IMR-90 (cell line): ENCODE results near the gene SIPA1L3. TPM values are rescaled to one million over a fixed set of nuclear protein-coding genes. Genes with fewer than 3 reads are reported as not detected.

Experiments used
- ATAC-seq: fragments of 200-7000 bp; cut with Tn5 transposase; 2 replicates; pipeline ENCODE4 v1.9.1; 2020; ENCODE audit warnings: low read depth, mild to moderate bottlenecking, moderate library complexity
- BruUV-seq: library from RNA; stranded (reverse); fragments of 400-500 nt; replicated peaks from 2 replicates; lab custom pipeline; 2021; lab: Mats Ljungman, UMichigan
- CTCF ChIA-PET: fragments of 300-600 bp; formaldehyde crosslinking; extraction: SDS; loops from one replicate; lab custom pipeline; 2021; ENCODE audit warnings: antibody characterized with exemption; lab: Yijun Ruan, JAX
- POLR2A ChIA-PET: fragments of 300-600 bp; sonication (Branson Sonifier 250); formaldehyde crosslinking; loops from one replicate; lab custom pipeline; 2022; ENCODE audit warnings: antibody characterized with exemption; ENCODE audit not compliant: unreplicated experiment; lab: Charles Lee
- DNase-seq: peaks from one replicate; pipeline ENCODE4 v3.0.0; 2013
- H2AFZ ChIP-seq: replicated peaks from 2 replicates; pipeline ENCODE3; 2013; ENCODE audit warnings: low read length, mild to moderate bottlenecking; ENCODE audit not compliant: poor library complexity
- H2AK5ac ChIP-seq: 2 replicates; pipeline ENCODE4 v1.6.1; 2013; ENCODE audit warnings: low read depth, low read length, inconsistent platforms
- H2AK9ac ChIP-seq: replicated peaks from 2 replicates; pipeline ENCODE3; 2013; ENCODE audit warnings: mild to moderate bottlenecking, low read depth, low read length, moderate library complexity; ENCODE audit not compliant: poor library complexity
- H2BK120ac ChIP-seq: 2 replicates; pipeline ENCODE4 v1.6.1; 2013; ENCODE audit warnings: low read depth, low read length, inconsistent platforms
- H2BK15ac ChIP-seq: 3 replicates; pipeline ENCODE4 v1.6.1; 2013; ENCODE audit warnings: low read depth, low read length, inconsistent platforms
- H2BK20ac ChIP-seq: 2 replicates; pipeline ENCODE4 v1.6.1; 2013; ENCODE audit warnings: low read depth, mild to moderate bottlenecking, inconsistent platforms, low read length, moderate library complexity
- H2BK5ac ChIP-seq: 2 replicates; pipeline ENCODE4 v1.6.1; 2013; ENCODE audit warnings: mild to moderate bottlenecking, low read depth, low read length, inconsistent platforms; ENCODE audit not compliant: poor library complexity, severe bottlenecking
- H3K14ac ChIP-seq: replicated peaks from 2 replicates; pipeline ENCODE4 v1.6.1; 2013; ENCODE audit warnings: low read depth, low read length, inconsistent platforms
- H3K18ac ChIP-seq: 2 replicates; pipeline ENCODE4 v1.6.1; 2013; ENCODE audit warnings: low read depth, low read length, control low read depth
- H3K23ac ChIP-seq: 2 replicates; pipeline ENCODE4 v1.6.1; 2013; ENCODE audit warnings: low read depth, low read length, inconsistent platforms
- H3K27ac ChIP-seq: 2 replicates; pipeline ENCODE4 v1.5.1; 2013; ENCODE audit warnings: mild to moderate bottlenecking, control low read depth, low read length; ENCODE audit not compliant: insufficient read depth
- H3K27me3 ChIP-seq: 2 replicates; pipeline ENCODE4 v1.6.1; 2013; ENCODE audit warnings: low read length; ENCODE audit not compliant: control insufficient read depth, insufficient read depth
- H3K36me3 ChIP-seq: 2 replicates; pipeline ENCODE4 v1.6.1; 2013; ENCODE audit warnings: low read length, mixed read lengths; ENCODE audit not compliant: control insufficient read depth, insufficient read depth
- H3K4ac ChIP-seq: 2 replicates; pipeline ENCODE4 v1.6.1; 2013; ENCODE audit warnings: low read depth, low read length, inconsistent platforms
- H3K4me1 ChIP-seq: 2 replicates; pipeline ENCODE4 v1.6.1; 2013; ENCODE audit warnings: low read length, mixed read lengths; ENCODE audit not compliant: control insufficient read depth, insufficient read depth
- H3K4me2 ChIP-seq: 2 replicates; pipeline ENCODE4 v1.6.1; 2013; ENCODE audit warnings: low read depth, mild to moderate bottlenecking, control low read depth, low read length, moderate library complexity
- H3K4me3 ChIP-seq: 2 replicates; pipeline ENCODE4 v1.5.1; 2013; ENCODE audit warnings: low read depth, mild to moderate bottlenecking, control low read depth, low read length, moderate library complexity; ENCODE audit not compliant: insufficient read depth
- H3K56ac ChIP-seq: 2 replicates; pipeline ENCODE4 v1.6.1; 2013; ENCODE audit warnings: low read length, inconsistent platforms; ENCODE audit not compliant: insufficient read depth; ENCODE audit errors: extremely low read depth
- H3K79me1 ChIP-seq, 2 experiments: 2 replicates each; pipeline ENCODE4 v1.6.1; 2013; ENCODE audit warnings: low read length in 2 of 2, inconsistent platforms in 1 of 2, low read depth in 1 of 2
- H3K9ac ChIP-seq: 2 replicates; pipeline ENCODE4 v1.6.1; 2013; ENCODE audit warnings: low read depth, low read length, control low read depth
- H3K9me1 ChIP-seq: 2 replicates; pipeline ENCODE4 v1.6.1; 2013; ENCODE audit warnings: low read length, inconsistent platforms; ENCODE audit not compliant: insufficient read depth
- H3K9me3 ChIP-seq: 2 replicates; pipeline ENCODE4 v1.6.1; 2013; ENCODE audit warnings: low read length; ENCODE audit not compliant: control insufficient read depth, insufficient read depth
- H4K20me1 ChIP-seq: 2 replicates; pipeline ENCODE4 v1.6.1; 2013; ENCODE audit warnings: low read length, inconsistent platforms; ENCODE audit not compliant: insufficient read depth
- H4K5ac ChIP-seq: 2 replicates; pipeline ENCODE4 v1.6.1; 2013; ENCODE audit warnings: mild to moderate bottlenecking, low read depth, low read length, control low read depth
- H4K8ac ChIP-seq, 2 experiments: 2 replicates each; pipeline ENCODE4 v1.6.1; 2013; ENCODE audit warnings: low read depth in 2 of 2, low read length in 2 of 2, control low read depth in 1 of 2, inconsistent platforms in 1 of 2
- H4K91ac ChIP-seq: 2 replicates; pipeline ENCODE4 v1.6.1; 2013; ENCODE audit warnings: low read depth, low read length, inconsistent platforms; ENCODE audit not compliant: insufficient read depth
- BHLHE40 ChIP-seq: fragments of 150-350 bp; IDR thresholded peaks from 2 replicates; pipeline ENCODE4 v1.6.1; 2016; ENCODE audit warnings: mild to moderate bottlenecking, low read depth, low read length
- ELK1 ChIP-seq: fragments of 150-350 bp; IDR thresholded peaks from 2 replicates; pipeline ENCODE4 v1.6.1; 2016; ENCODE audit warnings: low read depth, mild to moderate bottlenecking, low read length, moderate library complexity, borderline replicate concordance
- FOS ChIP-seq: fragments of 150-350 bp; IDR thresholded peaks from 2 replicates; pipeline ENCODE4 v1.6.1; 2016; ENCODE audit warnings: low read depth, low read length
- MAFK ChIP-seq: IDR thresholded peaks from 2 replicates; pipeline ENCODE4 v1.6.1; 2012; ENCODE audit warnings: low read depth, low read length, improper control_type of control experiment
- RAD21 ChIP-seq: IDR thresholded peaks from 2 replicates; pipeline ENCODE4 v1.6.1; 2012; ENCODE audit warnings: low read length, improper control_type of control experiment
- RCOR1 ChIP-seq: IDR thresholded peaks from 2 replicates; pipeline ENCODE4 v1.6.1; 2012; ENCODE audit warnings: mild to moderate bottlenecking, low read length, improper control_type of control experiment; ENCODE audit not compliant: insufficient replicate concordance
- RFX5 ChIP-seq: IDR thresholded peaks from 2 replicates; pipeline ENCODE4 v1.8.0; 2012; ENCODE audit warnings: low read depth, mild to moderate bottlenecking, low read length, moderate library complexity
- SMC3 ChIP-seq: fragments of 150-350 bp; IDR thresholded peaks from 2 replicates; pipeline ENCODE4 v1.6.1; 2016; ENCODE audit warnings: low read depth, mild to moderate bottlenecking, antibody characterized with exemption, low read length, moderate library complexity
- USF2 ChIP-seq: fragments of 150-350 bp; IDR thresholded peaks from 2 replicates; pipeline ENCODE4 v1.6.1; 2017; ENCODE audit warnings: mild to moderate bottlenecking, antibody characterized with exemption, low read length, low read depth
- WGBS, 2 experiments: methylation state at CpG; one replicate each; pipeline versions ENCODE4 v1.1.5 to v1.1.7; 2013; ENCODE audit warnings: missing lambda C conversion rate in 2 of 2; ENCODE audit not compliant: insufficient read length in 1 of 2; ENCODE audit errors: extremely low coverage in 2 of 2; 5-methylcytosine and 5-hydroxymethylcytosine counted together
- dilution Hi-C: fragments of 300-500 bp; cut with HindIII; formaldehyde crosslinking; loops from one replicate; pipeline ENCODE4 v1.14.3; 2018; ENCODE audit warnings: low sequenced_read_pairs; ENCODE audit not compliant: unreplicated experiment
- in situ Hi-C: fragments of 300-500 bp; cut with MboI; formaldehyde crosslinking; loops from 3 replicates; pipeline ENCODE4 v1.14.3; 2019; ENCODE audit warnings: low sequenced_read_pairs, inconsistent platforms, mixed read lengths
- intact Hi-C: fragments of 100-400 bp; cut with micrococcal nuclease; formaldehyde crosslinking; loops from 2 replicates; pipeline ENCODE4 v1.10.0; 2022
- polyA plus RNA-seq, 3 experiments: library from polyadenylated mRNA; depleted of rRNA; stranded (reverse); fragments of >200 nt; gene quantifications; 2 replicates each; pipeline ENCODE4 v1.2.3, GENCODE V29; 2012; ENCODE audit warnings: low replicate concordance in 1 of 3
- total RNA-seq: library from RNA; depleted of rRNA; stranded (reverse); fragments of >200 nt; gene quantifications from 2 replicates; pipeline ENCODE4 v1.2.3, GENCODE V29; 2012
- TF ChIP-seq, protein P1 (sequence below): conservative IDR thresholded peaks from 2 replicates; pipeline ENCODE4 v1.5.1; 2012; ENCODE audit warnings: mild to moderate bottlenecking, low read depth, low read length, improper control_type of control experiment

SIPA1L3 gene
- total and polyA plus RNA-seq, 2 of the 4 experiments (the other 2 are of a cell fraction) = 4.1 to 9.4 TPM

GRCh38 chr19:37893845-37894575 is 13.0 kb upstream of the SIPA1L3 start:
- no peak overlapping the region for H3K4me2 ChIP-seq
- no peak overlapping the region for H3K4me3 ChIP-seq
- H3K18ac ChIP-seq = no peak overlapping the region
- no peak overlapping the region for H2BK15ac ChIP-seq
- H3K9ac ChIP-seq = no peak overlapping the region
- no peak overlapping the region for H3K14ac ChIP-seq
- H2AFZ ChIP-seq = peak overlapping the region; percentile 14
- intact Hi-C loops (no loop called here), in situ Hi-C loops (loop anchor here (10.0 kb wide), 1 partner anchor 441 kb away; the partner anchor contains the start of gene CATSPERG), dilution Hi-C loops (no loop called here)
- no peak overlapping the region for H2AK9ac ChIP-seq
- H3K36me3 ChIP-seq = no peaks in the 10 kb centered on the region
- H2AK5ac ChIP-seq = no peak overlapping the region
- no peak overlapping the region for H2BK120ac ChIP-seq
- no peaks in the 10 kb centered on the region for H4K20me1 ChIP-seq
- H3K27me3 ChIP-seq = peaks cover 27% of the 10 kb centered on the region
- no peak for DNase-seq
- CTCF ChIA-PET = no interaction called here
- H4K5ac ChIP-seq = no peak overlapping the region
- POLR2A ChIA-PET = no interaction called here
- WGBS, 2 experiments = 55% methylated on average over 7 of the region's 11 CpGs; no CpG with 5 or more reads in 1 of the 2 experiments
- no peak overlapping the region for H4K91ac ChIP-seq
- H2BK5ac ChIP-seq = no peak overlapping the region
- no peak overlapping the region for H4K8ac ChIP-seq
- no peak overlapping the region for H3K23ac ChIP-seq
- peaks cover under 1% of the 10 kb centered on the region; the same call in 1 of the 2 replicates for H3K9me3 ChIP-seq
- H3K56ac ChIP-seq = no peak overlapping the region
- H3K4me1 ChIP-seq = no peaks in the 10 kb centered on the region
- no peak for TF ChIP-seq ELK1
- no peak for TF ChIP-seq RFX5
- no peak for TF ChIP-seq RAD21
- TF ChIP-seq FOS = no peak
- no peak for TF ChIP-seq USF2
- TF ChIP-seq, protein P1, sequence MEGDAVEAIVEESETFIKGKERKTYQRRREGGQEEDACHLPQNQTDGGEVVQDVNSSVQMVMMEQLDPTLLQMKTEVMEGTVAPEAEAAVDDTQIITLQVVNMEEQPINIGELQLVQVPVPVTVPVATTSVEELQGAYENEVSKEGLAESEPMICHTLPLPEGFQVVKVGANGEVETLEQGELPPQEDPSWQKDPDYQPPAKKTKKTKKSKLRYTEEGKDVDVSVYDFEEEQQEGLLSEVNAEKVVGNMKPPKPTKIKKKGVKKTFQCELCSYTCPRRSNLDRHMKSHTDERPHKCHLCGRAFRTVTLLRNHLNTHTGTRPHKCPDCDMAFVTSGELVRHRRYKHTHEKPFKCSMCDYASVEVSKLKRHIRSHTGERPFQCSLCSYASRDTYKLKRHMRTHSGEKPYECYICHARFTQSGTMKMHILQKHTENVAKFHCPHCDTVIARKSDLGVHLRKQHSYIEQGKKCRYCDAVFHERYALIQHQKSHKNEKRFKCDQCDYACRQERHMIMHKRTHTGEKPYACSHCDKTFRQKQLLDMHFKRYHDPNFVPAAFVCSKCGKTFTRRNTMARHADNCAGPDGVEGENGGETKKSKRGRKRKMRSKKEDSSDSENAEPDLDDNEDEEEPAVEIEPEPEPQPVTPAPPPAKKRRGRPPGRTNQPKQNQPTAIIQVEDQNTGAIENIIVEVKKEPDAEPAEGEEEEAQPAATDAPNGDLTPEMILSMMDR = no peak
- TF ChIP-seq RCOR1 = no peak
- TF ChIP-seq SMC3 = no peak
- no peak for TF ChIP-seq MAFK
- no peak for TF ChIP-seq BHLHE40
- no peak overlapping the region for H3K4ac ChIP-seq
- no peaks in the 10 kb centered on the region for H3K79me1 ChIP-seq
- no peaks in the 10 kb centered on the region; the same call in 1 of the 2 replicates for H3K9me1 ChIP-seq
- H3K27ac ChIP-seq = no peak overlapping the region
- no peak for ATAC-seq
- BruUV-seq = no TSS peak
- no peak overlapping the region for H2BK20ac ChIP-seq
